DMS53 (cell line): ENCODE measurements around the gene TAF10.

Source experiments
- DNase-seq: peaks from one replicate; lab custom pipeline; 2025; lab: John Stamatoyannopoulos, UW

TAF10 gene

DNA sequence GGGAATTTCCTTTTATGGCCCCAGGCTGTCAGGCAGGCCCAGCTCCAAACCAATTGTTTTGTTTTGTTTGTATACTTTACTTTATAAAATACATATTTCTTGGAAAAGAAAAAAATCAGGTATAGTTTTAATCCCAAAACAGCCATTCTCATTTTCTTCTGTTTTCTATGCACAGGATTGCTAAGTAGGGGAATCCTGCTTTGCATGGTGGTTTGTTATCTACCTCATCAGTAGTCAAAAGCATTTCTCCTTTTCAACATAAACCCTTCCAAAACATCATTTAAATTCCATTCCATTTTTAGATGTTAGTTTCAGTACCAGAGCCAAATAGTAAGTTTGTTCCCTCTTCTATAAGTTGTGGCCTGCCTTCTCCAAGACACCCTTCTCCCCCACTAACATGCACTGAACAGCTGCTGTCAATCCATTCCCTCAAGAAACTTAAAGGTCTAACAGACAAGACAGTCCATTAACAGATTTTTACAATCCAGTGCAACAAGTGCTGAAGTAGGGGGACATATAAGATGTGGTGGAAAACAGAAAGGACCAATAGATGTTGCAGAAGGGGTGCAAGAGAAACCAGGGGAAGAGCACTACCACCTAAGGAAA, 4.7 kb downstream of the TAF10 start:
- DNase-seq: no peak

DNA sequence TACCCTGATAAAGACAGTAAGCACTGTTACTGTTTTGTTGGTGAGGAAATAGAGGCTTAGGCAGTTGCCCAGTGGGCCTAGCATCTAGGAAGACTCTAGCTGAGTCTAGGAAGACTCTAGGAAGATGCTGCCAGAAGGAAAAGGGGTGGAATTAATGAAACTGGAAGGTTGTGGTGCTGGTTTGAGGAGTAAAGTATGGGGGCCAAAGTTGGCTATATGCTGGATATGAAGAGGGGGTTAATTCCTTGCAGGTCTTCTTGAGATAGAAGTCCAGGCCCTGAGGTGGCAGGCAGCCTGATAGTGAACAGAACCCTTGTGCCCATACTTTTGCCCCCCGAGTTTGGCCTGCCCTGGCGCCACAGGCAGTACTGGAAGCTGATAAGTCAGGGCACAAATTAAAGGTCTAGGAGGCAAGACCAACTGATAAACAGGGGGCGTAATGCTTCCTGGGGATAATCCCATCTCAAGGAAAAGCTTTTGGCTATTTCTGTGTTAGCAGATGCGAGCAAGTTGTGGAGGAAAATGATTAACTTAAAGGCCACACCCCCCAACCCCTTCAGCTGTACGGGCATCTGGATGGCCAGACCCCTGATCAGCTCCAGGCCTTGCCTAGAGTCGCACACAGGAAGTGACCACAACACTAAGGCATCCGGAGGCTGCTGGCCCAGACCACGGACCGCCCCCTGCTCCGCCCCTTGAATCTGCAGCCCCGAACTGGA, 5.4 kb downstream of the TAF10 start:
- peak; percentile 84 for DNase-seq

DNA sequence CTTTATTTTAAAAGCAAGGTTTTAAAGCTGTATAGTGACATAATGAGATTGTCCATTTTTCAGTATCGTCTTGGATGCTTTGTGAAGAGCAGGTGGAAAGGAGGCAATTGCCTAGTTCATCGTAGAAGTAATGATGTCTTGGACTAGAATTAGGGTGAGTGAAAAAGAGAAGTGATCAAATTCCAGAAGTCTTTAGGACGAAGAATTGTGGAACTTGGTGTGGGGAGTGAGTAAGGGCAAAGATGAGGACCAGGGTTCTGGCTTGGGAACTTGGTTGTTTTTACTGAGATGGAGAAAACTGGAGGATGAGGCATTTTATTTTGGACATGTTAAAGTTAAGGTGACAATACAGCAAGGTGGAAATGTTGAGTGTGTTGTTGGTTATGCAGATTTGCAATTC, 7.2 kb downstream of the TAF10 start:
- no peak for DNase-seq

DNA sequence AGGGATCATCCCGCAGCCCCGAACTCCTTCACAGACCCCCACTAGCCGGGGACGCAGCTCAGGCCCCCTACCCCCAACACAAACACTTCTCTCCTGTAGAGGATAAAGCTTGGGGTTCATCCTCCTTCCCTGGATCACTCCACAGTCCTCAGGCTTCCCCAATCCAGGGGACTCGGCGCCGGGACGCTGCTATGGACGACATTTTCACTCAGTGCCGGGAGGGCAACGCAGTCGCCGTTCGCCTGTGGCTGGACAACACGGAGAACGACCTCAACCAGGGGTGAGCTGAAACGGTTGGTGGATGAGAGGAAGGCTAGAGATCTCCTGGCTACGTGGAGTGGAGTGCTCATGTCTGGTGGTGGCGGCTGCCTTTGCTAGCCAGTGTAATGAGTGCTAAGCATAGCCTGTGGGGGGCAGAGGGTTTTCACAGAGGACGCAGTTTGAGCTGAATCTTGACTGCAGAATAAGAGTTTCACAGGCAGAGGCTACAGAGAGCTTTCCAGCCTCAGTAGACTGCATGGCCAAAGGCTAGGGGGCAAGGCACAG, 7.9 kb downstream of the TAF10 start:
- DNase-seq: peak; percentile 62

DNA sequence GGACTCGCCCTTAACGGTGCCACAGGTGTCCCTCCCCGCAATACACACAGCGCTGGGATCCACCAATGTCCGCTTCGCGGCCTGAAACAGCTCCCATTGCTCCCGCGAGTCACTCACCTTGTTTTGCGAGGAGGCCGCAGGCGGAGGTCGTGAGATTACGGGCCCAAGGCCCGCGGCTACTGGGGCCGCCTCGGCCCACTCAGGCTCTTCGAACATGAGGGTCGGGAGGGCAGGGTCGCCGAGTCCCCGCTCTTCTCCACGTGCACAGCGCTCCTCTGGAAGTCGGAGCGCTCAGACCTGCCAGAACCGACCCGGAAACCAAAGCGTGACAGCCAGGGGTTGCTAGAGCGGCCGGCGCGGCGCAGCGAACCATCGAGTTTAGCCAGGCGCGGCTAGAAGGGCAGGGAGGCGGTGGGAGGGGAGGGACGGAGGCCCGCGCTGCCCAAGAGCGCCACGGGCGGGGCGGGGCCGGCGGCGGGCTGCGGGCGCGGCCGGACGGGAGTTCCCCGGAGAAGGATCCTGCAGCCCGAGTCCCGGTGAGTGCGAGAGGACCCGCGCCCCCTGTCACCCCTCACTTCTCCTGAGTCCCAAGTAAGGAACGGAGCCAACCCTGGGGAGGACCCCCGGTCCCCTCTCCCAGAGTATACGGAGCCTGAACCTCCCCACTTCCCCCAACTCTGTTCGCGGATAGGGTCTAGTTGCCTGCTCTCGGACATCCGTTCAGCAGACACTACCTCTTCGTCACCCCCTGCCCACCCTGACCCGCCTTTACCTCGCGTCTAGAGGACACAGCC, 8.5 kb downstream of the TAF10 start, which contains the start of the genes ILK and RRP8:
Gene ILK, plus strand, starts transcription at position 488 of the 794 bp plus-strand sequence. CDS start 498 bp downstream, outside the sequence.
Gene RRP8, minus strand, starts transcription at position 330 of the 794 bp plus-strand sequence. Its CDS starts 114 bp downstream, at position 216.
- DNase-seq: peak; percentile 96

DNA sequence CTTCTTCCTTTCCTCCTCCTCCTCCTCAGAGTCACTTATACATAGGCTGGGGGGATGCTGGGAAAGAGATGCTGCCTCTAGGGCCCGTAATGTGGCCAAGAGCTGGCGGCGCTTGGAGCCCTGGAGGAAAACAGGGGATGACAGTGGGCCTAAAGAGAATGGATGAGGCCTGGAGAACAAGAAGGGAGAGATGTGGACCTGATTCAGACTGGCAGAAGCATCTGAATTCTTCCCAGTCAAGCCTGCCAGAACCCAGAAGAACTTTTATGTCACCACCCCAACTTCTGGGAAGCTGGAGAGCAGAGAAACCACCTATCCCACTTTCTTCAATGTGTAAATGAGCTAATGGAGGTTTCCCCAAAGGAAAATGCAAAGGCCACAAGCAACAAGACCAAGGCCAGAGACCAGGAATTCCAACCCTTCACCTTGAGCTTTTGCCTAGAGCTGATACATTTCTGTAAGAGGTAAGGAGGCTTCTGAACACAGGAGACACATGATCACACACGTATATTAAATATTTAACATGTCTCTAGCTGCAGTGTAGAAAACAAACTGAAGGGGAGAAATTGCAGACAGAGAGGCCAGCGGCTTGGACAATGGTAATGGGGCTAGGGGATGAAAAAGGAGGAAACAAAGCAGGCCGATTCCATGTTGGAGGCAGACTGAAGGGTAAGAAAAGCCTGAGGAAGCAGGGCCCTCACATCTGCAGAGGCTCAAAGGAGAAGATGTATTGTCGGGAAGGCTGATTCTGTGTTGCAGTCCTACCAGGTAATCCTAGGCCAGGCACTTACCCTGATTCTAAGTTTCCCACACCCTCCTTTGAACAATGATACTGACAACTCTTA, 9.7 kb downstream of the TAF10 start:
- no peak for DNase-seq

DNA sequence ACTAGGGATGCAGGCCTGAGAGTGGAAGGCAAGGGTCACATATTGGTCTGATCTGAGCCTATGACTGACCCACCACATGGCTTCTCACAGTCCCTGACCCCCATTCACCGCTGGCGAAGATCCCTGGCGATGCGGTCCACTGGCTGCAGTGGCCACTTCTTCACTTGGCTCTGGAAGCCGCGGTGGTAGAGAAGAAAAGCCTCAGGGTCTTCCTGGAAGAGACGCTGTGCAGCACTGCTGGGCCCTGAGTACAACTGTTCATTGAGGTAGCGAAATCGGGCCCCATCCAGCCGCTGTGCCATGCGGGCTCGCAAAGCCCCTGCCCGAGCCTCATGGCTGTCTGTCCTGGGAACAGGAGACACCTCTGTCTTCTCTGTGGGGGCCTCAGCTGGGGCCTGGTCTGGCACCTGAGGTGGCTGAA, 11.0 kb downstream of the TAF10 start:
- no peak for DNase-seq

DNA sequence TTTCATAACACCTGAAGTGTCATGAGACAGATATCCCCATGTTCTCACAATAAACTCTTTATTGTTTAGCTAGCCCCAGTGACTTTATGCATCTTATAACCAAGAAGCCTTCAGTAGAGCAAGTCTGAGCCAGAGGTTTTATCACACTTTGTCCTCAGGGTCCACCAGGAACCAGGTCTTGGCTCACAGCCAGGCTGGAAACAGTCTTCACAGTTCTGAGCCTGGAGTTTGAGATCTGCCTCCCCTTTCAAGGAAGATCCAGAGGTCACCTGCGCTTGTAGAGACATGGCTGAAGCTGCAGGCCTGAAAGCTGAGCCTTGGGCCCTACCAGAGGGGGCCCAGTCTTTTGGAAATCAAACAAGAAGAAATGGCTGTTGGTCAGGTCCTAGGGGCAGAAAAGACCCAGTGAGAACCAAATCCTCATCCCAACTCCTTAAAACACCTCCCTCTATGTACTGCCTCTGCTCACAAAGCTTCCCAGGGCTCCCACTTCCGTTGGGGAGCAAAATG, 12.1 kb downstream of the TAF10 start:
- no peak for DNase-seq

DNA sequence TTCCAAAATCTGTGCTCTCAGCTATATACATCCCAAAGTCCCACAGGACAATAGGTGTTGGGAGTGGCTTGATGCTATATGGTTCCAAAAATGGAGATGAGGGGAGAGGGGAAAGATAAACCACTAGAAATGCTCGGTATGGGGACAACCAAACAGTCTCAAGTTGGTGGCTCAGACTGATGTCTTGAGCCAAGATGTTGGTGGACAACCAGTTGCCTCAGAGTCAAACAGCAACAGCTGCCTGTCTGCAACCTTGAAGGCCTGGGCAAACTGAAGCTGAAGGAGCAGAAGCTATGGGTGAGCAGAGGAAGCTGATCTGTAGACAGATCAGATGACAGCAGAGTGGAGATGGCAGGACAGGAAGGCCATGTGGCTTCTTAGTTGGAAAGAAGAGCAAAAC, 12.6 kb downstream of the TAF10 start:
- DNase-seq: no peak

DNA sequence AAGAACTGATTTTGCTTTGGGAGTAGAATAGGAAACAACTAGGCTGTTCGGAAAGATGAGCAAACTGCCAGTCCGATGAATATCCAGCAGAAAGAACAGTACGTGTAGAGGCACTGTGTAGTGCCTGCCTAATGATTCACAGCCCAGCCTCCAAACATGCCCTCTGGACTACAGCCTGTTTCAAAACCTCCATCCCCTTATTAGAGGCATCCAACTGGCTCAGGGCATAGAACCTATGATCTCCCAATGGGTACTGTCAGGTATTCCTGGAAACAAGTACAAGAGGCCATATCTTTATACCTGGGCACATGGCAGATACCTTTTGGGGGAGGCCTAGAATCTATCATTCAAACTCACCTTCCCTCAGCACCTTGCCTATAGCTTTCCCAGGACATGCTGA, 13.5 kb downstream of the TAF10 start:
- no peak for DNase-seq

DNA sequence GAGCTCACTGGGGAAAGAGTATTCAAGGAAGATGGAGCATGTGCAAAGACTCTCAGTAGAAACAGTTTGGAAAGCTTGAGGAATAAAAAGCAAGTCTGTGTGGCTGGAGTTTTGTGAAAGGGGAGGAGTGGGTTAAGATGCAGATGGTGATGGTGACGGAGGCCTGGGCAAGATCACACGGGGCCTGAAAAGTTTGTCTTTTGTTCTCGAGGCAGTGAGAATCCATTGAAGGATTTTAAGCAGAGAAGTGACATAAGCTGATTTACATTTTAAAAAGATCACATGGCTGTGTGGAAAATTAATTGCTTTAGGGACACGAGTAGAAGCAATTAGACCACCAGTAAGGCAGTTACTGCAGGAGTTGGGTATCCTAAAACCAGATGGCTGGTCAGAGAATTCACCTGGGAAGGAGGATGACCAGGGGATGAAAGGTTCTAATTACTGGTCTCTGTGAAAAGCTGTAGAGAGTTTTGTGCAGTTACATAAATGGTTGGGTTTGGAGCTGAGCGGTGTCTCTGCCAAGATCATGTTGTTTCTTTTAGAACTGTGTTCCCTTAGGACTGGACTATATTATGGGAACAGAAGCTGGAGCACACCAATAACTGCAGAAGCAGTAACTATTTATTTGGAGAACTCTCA, 15.7 kb downstream of the TAF10 start:
- no peak for DNase-seq

DNA sequence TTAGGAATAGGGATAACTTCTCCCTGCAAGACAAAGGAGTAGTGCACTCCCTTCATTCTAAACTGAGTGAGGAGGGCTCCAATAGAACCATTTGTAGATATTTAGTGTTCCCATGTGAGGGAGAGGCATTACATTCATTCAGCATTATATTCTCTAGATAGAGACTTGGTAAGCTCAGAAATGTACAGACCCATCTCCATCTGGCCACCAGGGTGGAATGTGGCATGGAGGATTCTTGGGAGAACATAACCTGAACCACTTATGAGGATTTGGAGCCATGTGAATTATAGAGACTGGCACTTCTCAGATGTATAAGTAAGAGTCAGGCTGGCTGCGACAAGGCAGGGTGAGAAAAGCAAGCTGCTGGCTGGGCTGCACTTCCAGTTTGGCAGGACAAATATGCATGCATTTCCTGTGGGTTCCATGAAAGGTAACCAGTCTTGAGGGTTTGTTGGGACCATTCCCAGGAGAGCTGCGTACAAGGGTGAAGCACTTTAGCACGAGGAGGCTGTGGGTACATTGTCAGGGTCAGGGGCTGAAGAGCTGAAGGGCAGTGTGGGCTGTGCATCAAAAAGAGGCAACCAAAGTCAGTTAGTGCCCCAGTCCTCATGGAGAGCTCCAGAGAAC, 17.8 kb downstream of the TAF10 start:
- no peak for DNase-seq

DNA sequence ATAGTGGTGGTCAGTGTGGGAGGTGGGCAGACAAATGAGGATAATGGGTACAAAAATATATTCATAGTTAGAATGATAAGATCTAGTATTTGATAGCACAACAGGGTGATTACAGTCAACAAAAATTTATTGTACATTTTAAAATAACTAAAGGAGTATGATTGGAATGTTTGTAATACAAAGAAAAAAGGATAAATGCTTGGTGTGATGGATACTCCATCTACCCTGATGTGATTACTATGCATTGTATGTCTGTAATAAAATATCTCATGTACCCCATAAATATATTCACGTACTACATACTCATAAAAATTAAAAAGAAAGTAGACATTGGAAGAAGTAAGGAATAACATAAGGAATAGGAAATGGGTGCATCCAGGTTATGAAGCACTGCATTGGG, 24.0 kb downstream of the TAF10 start:
- DNase-seq: no peak

DNA sequence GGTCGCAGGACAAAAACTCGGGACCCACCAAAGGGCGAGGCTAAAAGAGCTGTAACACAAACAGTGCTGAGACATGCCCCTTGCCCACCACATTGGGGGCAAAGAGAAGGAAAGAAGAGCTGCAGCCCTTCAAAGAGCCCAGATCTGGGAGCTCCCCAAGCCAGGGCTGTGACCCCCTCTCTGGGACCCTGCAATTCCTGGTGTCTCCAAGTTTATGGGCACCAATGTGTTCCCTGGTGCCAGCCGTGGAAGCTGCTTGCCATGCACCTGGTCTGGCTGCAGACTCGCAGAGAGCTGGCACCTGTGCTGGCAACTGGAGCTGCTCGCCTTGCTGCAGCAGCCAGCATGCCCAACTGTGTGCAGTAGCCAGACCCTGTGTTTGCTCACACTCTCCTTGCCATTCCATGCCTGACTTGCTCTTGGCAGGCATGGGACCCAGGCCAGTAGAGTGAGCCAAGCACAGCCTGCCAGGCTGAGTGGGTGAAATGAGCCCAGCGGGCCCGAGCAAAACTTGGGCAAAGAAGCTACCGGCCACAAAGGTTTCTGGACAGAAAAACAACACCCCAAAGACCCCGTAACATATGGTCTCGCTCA, 24.6 kb downstream of the TAF10 start:
- peak; percentile 20 for DNase-seq

DNA sequence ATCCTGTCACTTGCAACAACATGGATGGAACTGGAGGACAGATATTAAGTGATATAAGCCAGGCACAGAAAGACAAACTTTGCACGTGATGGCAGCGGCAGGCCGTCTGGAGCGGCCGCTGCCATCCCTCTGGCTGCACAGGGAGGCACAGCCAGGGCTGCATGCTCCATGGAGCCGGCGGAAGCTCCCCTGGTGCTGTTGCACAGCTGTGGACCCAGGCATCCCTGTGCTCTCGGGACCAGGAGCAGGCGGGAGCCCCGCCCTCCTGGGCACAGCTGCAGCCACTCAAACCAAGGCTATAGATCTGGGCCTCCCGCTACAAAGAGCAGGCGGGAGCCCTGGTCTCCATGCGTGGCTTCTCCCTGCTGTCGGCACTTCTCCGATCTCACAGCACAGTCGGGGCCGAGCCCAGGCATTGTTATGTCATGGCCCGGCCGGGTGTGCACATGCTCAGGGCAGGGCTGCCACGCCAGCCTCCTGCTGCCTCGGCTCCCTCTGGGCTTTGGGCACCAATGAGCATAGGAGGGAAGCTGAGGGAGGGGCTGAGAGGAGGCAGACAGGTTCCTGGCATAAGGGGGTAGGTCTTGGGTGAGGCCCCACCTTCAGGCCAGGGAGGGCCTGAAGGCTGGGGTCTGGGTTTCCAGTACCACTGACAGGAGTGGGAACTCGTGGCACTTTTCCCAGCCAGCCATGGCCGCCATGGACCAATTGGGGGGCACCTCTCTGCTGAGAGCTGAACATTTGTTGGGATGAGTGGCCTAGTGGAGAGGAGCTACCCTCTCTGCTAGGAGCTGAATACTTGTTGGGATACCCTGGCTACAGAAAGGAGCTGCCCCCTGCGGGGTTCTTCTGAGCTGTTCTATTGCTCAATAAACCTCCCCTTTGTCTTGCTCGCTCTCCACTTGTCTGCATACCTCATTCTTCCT, 25.3 kb downstream of the TAF10 start:
- peak; percentile 80 for DNase-seq

DNA sequence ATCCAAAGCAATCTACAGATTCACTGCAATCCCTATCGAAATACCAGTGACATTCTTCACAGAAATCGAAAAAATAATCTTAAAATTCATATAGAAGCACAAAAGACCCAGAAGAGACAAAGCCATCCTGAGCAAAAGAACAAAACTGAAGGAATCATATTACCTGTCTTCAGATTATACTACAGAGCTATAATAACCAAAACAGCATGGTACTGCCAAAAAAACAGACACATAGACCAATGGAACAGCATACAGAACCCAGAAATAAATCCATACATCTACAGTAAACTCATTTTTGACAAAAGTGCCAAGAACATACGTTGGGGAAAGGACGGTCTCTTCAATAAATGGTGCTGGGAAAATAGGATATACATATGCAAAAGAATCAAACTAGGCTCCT, 27.5 kb downstream of the TAF10 start:
- DNase-seq: no peak

DNA sequence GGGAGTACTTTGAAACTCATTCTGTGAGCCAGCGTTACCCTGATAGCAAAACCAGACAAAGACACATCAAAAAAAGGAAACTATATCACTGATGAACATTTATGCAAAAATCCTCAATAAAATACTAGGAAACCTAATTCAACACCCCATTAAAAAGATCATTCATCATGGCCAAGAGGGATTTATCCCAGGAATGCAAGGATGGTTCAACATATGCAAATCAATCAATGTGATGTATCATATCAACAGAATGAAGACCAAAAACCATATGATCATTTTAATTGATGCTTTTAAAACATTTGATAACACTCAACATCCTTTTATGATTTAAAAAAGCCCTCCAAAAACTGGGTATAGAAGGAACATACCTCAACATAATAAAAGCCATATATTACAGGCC, 28.4 kb downstream of the TAF10 start:
- DNase-seq: no peak

DNA sequence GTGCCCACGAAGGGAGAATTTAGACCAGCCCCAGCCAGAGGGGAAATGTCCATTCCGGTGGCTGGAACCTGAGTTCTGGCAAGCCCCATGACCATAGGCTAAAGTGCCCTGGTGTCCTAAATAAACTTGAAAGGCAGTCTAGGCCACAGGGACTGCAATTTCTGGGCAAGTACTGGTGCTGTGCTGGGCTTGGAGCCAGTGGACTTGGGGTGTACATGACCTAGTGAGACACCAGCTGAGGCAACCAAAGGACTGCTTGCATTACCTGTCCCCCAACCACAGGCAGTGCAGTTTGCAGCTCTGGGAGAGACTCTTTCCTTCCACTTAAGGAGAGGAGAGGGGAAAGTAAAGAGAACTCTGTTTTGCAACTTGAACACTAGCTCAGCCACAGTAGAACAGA, 32.3 kb downstream of the TAF10 start:
- no peak for DNase-seq

DNA sequence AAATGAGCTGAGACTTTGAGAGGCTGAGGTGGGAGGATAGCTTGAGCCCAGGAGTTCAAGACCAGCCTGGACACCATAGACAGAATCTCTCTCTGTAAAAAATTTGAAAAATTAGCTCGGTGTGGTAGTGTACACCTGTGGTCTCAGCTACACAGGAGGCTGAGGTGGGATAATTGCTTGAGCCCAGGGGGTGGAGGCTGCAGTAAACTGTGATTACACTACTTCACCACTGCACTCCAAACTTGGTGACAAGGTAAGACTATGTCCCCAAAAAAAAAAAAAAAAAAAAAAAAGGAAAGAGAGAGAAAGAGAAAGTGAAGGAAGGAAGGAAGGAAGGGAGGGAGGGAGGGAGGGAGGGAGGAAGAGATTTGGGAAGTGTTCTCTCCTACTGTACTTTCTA, 33.9 kb downstream of the TAF10 start:
- DNase-seq: no peak
